NCI-H1436 treated with DMSO at 0.1 percent for 48 hours (cell line): ENCODE data around the gene ZNF516.
A peak's percentile ranks its signal among the peaks of the same experiment; 100 is the strongest.

Experiments
- DNase-seq: peaks from one replicate; lab custom pipeline; 2025; lab: John Stamatoyannopoulos, UW

ZNF516 gene

DNA sequence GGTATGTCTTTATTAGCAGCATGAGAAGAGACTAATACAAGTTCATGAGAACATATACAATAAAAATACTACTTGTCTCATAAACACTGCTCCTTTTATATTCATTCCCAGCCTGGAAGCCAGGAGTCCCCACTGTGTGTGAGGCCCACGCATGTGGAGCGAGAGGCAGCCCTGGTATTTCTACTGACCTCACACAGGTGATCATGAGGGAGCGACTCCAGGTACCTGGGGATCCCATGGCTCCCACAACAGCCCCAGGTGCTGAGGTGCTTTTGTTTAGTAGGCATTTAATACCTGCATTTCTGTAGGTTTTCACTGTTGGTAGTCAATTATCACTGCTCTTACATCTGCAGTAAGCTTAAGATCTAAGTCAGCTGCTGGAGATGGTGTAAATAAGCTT is 75.2 kb downstream of the ZNF516 start:
- no peak for DNase-seq

DNA sequence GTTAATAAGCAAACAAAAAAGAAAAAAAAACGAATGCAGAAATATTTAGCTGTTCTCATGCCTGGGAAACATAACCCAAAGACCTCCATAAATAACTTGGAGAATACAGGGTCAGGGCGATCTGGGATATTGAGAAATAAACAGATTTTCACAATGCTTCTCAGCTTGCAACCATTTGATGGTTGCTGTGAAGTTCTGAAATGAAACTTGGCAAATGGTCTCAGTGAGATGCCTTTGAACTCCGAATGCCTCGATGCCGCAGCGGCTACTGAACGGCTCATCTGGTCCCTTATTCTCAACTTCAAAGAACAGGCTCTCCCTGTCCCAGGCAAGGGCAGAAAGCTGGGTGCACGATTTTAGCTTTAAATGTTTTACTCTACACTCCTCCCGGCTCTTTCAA is 78.1 kb downstream of the ZNF516 start:
- no peak for DNase-seq

DNA sequence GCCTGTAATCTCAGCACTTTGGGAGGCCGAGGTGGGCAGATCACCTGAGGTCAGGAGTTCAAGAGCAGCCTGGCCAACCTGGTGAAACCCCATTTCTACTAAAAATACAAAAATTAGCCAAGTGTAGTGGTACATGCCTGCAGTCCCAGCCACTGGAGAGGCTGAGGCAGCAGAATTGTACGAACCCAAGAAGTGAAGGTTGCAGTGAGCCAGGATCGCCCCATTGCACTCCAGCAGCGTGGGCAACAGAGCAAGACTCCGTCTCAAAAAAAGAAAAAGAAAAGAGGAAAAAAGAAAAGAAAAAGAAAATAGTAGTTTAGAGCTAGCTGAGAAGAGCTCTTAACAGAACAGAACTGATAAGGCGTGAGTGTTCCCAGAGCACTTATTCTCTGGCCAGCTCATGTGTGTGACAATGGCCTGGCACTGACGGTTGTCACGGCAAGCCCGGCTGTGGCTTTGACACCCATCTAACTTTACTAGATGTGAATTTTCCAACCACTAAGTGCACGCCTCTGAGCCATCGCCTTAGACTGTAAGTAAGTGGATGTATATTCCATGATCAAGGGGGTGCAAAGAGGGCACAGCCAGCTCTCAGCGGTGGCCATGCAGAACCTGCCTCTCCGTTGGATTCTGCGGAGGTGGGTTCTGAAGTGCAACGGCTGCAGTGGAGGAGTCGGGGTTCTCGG is 80.0 kb downstream of the ZNF516 start:
- no peak for DNase-seq

- DNase-seq: no peak
These were observed 82.0 kb downstream of the ZNF516 start for GRCh38 chr18:76412818-76413565.

DNA sequence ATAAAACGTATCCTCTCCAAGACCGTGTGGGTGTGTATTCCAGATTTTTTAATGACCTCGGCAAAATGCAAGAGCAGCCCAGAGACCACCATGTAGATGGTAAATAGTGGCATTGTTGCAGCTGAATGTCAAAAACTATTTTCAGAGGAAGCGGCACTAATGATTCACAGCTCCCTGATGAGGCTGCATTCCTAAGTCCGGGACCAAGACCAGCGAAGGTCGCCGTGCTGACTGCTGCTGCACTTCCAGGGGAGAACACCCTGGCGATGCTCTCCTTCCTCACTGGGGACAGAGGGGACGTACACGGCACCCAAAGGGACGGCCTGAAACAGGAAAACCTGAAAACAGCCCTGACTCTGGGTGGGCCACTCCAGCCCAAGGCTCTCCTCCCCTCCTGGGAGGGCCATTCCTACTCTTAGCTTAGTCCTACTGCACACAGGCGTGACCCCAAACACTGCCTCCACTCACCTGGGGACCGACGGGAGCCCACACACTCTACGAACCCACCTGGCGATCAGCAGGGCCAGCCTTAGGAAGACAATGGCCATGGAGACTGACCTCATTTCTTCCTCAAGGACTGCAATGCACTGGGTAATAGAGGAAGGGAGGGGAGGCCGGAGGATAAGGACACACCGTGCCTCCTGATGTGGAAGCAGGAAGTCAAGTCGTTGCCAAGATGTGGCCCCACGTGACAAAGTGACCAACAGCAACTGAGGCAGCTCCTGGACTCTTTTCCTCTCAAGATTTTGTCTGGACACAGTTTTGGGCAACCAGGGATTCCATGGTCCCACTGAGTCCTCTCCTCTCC is 82.8 kb downstream of the ZNF516 start:
- no peak for DNase-seq

DNA sequence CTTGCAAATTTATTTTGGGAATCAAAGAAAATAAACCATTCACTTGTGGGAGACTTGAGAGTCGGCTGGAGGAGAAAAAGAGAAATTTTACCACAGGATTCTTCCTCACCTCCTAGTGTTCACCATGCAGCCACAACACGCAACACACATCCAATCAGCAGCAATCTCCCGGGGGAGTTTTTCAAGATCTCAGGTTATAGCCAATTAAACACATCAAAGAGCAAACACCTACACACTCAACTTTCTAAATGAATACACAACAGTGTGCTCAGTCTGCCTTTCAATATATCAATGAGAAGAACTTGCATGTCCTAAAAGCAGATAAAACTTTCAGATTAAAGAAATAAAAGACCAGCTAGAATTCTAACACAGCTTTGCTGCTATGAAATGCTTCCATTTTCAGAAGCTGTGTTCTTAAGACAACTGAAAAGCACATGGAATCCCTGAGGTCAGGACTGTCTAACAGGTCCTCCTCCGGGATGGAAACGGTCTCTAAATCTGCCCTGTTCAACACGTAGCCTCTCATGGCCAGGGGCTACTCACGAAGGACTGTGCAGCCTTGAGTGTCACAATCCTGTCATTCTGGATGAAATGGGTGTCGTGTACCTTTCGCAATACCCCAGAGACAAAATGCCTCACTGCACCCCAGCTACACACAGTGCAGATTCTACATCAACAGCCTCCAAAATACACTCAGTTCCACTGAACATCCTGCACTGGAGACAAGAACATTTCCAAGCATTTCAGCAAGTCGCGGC is 84.2 kb downstream of the ZNF516 start:
- no peak for DNase-seq

- no peak for DNase-seq
These were observed 85.0 kb downstream of the ZNF516 start for GRCh38 chr18:76410033-76410432.

GRCh38 chr18:76408480-76409067 is 86.5 kb downstream of the ZNF516 start:
- DNase-seq: no peak

DNA sequence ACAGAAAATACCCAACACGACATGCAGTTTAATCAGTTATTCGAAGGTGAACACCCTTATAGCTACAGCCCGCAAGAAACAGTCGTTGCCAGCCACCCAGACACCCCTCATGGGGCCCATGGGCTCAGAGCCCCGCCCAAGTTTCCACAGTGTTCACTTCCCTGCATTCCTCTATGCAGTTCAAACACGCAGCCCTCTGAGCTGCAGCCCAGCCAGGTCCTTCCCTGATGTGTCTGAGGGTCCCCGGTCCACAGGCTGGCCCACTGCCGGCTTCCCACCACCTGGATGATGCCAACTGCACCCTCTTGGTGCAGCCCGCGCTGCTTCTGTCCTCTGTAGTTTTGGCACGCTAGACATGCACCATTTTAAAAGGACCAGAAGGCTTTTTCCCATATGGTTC is 87.4 kb downstream of the ZNF516 start:
- DNase-seq: no peak

GRCh38 chr18:76406791-76407190 is 88.3 kb downstream of the ZNF516 start:
- DNase-seq: no peak

DNA sequence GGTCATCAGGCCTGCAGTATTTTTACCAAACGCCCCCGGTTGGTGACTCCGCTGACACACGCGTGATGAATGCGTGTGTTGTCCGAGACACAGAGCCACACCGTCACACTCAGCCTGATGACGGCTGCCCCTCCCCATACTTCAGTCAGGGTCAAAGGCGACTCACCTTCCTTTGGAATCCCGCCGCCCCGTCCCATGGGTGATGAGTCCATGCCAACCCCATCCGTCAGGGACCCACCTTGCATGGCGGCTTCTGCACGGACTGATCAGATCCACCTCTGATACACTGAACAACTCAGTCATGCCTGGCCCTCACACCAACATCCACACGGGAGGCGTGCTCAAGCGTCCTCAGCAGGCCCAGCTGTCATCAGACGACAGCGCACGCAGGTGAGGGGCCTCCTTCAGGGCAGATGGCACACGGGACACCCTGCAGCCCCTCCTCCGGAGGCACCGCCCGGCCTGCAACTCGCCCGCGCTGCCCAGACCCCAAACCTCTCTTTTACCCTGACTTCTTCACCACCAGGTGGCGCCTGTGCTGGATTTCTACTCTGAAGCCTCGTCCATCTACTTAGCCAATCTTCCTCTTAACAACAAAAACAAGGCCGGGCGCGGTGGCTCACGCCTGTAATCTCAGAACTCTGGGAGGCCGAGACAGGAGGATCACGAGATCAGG is 89.2 kb downstream of the ZNF516 start:
- DNase-seq: no peak

- no peak for DNase-seq
These were observed 89.8 kb downstream of the ZNF516 start for GRCh38 chr18:76405280-76405679.

DNA sequence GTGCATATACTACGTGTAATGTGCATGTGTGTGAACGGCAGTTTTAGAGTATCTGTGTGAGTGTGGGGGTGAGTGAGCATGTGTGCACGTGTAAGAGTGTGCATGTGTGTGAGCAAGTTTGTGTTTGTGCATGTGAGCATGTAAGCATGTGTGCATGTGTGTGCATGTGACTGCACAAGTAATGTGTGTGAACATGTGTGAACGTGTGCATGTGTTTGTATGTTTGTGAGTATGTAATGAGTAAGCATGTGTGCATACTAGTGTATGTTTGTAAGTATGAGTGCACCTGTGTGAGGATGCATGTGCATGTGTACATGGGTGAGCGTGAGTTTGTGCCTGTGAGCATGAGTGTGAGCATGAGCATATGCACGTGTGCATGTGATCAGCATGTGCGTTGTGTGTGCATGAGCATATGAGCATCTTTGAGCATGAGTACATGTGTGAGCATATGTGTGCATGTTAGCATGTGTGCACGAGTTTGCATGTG is 90.7 kb downstream of the ZNF516 start:
- DNase-seq: no peak

- no peak for DNase-seq
These were observed 92.7 kb downstream of the ZNF516 start for GRCh38 chr18:76402026-76402990.

DNA sequence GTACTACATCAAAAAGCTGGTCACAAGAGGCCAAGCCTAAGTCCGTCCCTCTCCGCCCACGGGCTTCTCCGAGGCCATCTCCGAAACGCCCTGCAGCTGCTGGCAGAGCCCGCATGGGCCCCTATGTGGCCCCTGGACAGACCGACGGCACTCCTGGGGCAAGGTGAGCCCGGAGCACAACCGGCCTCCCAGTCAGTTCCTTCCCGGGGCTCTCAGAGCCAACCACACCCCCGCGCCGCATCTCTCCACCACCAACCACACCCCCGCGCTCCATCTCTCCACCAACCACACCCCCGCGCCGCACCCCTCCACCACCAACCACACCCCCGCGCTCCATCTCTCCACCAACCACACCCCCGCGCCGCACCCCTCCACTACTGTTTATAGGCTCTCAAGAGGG is 93.5 kb downstream of the ZNF516 start:
- no peak for DNase-seq

GRCh38 chr18:76399613-76400391 is 95.2 kb downstream of the ZNF516 start:
- DNase-seq: no peak

- peak; percentile 32 for DNase-seq
These were observed 96.0 kb downstream of the ZNF516 start for GRCh38 chr18:76398896-76399612.

DNA sequence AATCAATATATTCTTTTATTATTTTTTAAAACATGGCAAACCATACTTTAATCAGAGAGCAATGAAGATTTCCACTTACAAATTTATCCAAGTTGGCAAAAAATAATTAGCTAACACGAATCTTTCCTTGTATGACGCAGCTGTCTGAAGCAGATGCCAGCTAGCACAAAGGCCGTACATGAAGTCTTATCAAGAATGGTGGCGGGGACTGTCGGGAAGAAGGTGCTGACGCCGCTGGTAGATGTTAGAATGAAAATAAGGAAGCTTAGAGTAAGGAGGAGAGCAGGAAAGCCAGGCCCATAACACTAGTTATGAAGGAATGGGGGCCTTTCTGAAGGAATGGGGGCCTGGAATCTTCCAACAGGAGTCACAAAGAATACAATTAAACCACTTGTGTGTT is 96.7 kb downstream of the ZNF516 start:
- no peak for DNase-seq
